ENCODE data around the gene ITPKC. TPM values are rescaled to one million over a fixed set of nuclear protein-coding genes. Genes with fewer than 3 reads are reported as not detected.
A peak's percentile ranks its signal among the peaks of the same experiment; 100 is the strongest.

ITPKC gene
- polyA plus RNA-seq, 3 donors: 2.7 to 5.7 (median 2.9) TPM

- peaks cover 0 to 4% (median 0%) of the 10 kb centered on the region in 7 donors for H3K9me3 Mint-ChIP-seq
- H3K9me3 ChIP-seq (replicated peaks in 1 of 2; ENCODE audit: control insufficient read depth in 1 of 2, insufficient read depth in 1 of 2, low read length in 2 of 2): no peaks in the 10 kb centered on the region
- no peak for TF ChIP-seq CTCF (IDR thresholded peaks at IDR 0.05)
- H3K27ac ChIP-seq (ENCODE audit: low read depth in 1 of 2, low read length in 2 of 2): no peak overlapping the region
- peaks cover 16 to 28% of the 10 kb centered on the region in 2 donors for H3K36me3 Mint-ChIP-seq
- WGBS (ENCODE audit: insufficient coverage): 100% methylated on average over 7 of the region's 14 CpGs
- H3K27ac Mint-ChIP-seq: no peak overlapping the region
- DNase-seq: no peak
- H3K79me2 ChIP-seq (ENCODE audit: insufficient read depth, low read length): no peaks in the 10 kb centered on the region
- no peak overlapping the region for H2AFZ ChIP-seq (ENCODE audit: insufficient read depth, low read depth, low read length, poor library complexity, severe bottlenecking)
- H4K20me1 ChIP-seq (ENCODE audit: insufficient read depth, low read length): no peaks in the 10 kb centered on the region
- H3K4me2 ChIP-seq (replicated peaks; ENCODE audit: extremely low read depth, low read length, poor library complexity, severe bottlenecking): no peak overlapping the region
- H3K27me3 ChIP-seq (ENCODE audit: control insufficient read depth in 2 of 2, insufficient read depth in 2 of 2, low read length in 2 of 2): peaks cover 0 to 3% of the 10 kb centered on the region in 2 donors
- H3K4me1 ChIP-seq (ENCODE audit: control insufficient read depth in 1 of 2, insufficient read depth in 2 of 2, low read length in 2 of 2): peaks cover 19 to 24% of the 10 kb centered on the region in 2 donors
- H3K4me1 Mint-ChIP-seq: peaks cover 5% of the 10 kb centered on the region
- intact Hi-C loops (cut with micrococcal nuclease): no loop called here
- no peak overlapping the region for H3K4me3 Mint-ChIP-seq
- peaks cover 0 to 1% (median 0%) of the 10 kb centered on the region in 3 donors for H3K27me3 Mint-ChIP-seq (ENCODE audit: low read depth in 3 of 3)
- H3K4me3 ChIP-seq (replicated peaks in 1 of 3; ENCODE audit: low read depth in 2 of 3, low read length in 3 of 3): no peak overlapping the region
- H3K9ac ChIP-seq (ENCODE audit: insufficient read depth, low read length, poor library complexity, severe bottlenecking): no peak overlapping the region
- no peaks in the 10 kb centered on the region for H3K36me3 ChIP-seq (replicated peaks in 1 of 2; ENCODE audit: control insufficient read depth in 1 of 2, insufficient read depth in 2 of 2, low read length in 2 of 2)
These were observed 29.9 kb upstream of the ITPKC start for GRCh38 chr19:40686882-40687524.

GRCh38 chr19:40687525-40688016 is 29.3 kb upstream of the ITPKC start:
- Histone ChIP-seq H3K9me3 (replicated peaks in 1 of 2; ENCODE audit: control insufficient read depth in 1 of 2, insufficient read depth in 1 of 2, low read length in 2 of 2) (no peaks in the 10 kb centered on the region), H3K4me1 (ENCODE audit: control insufficient read depth in 1 of 2, insufficient read depth in 2 of 2, low read length in 2 of 2) (peaks cover 19 to 24% of the 10 kb centered on the region in 2 donors), H2AFZ (ENCODE audit: insufficient read depth, low read depth, low read length, poor library complexity, severe bottlenecking) (no peak overlapping the region), H3K27ac (ENCODE audit: low read depth in 1 of 2, low read length in 2 of 2) (no peak overlapping the region), H3K4me3 (replicated peaks in 1 of 3; ENCODE audit: low read depth in 2 of 3, low read length in 3 of 3) (no peak overlapping the region), H3K27me3 (ENCODE audit: control insufficient read depth in 2 of 2, insufficient read depth in 2 of 2, low read length in 2 of 2) (peaks cover 0 to 3% of the 10 kb centered on the region in 2 donors), H4K20me1 (ENCODE audit: insufficient read depth, low read length) (no peaks in the 10 kb centered on the region), H3K9ac (ENCODE audit: insufficient read depth, low read length, poor library complexity, severe bottlenecking) (no peak overlapping the region), H3K36me3 (replicated peaks in 1 of 2; ENCODE audit: control insufficient read depth in 1 of 2, insufficient read depth in 2 of 2, low read length in 2 of 2) (peaks cover 0 to 2% of the 10 kb centered on the region in 2 donors), H3K79me2 (ENCODE audit: insufficient read depth, low read length) (no peaks in the 10 kb centered on the region), H3K4me2 (replicated peaks; ENCODE audit: extremely low read depth, low read length, poor library complexity, severe bottlenecking) (no peak overlapping the region)
- Mint-ChIP-seq H3K9me3 (peaks cover 0 to 4% (median 0%) of the 10 kb centered on the region in 7 donors), H3K4me3 (no peak overlapping the region), H3K4me1 (peaks cover 7% of the 10 kb centered on the region), H3K36me3 (peaks cover 19 to 32% of the 10 kb centered on the region in 2 donors), H3K27me3 (ENCODE audit: low read depth in 3 of 3) (peaks cover 0 to 1% (median 0%) of the 10 kb centered on the region in 3 donors), H3K27ac (no peak overlapping the region)
- intact Hi-C loops (cut with micrococcal nuclease): no loop called here
- TF ChIP-seq CTCF (IDR thresholded peaks at IDR 0.05): no peak
- DNase-seq: peak; percentile 14 to 74 (median 62)
- WGBS (ENCODE audit: insufficient coverage): 84% methylated on average over 12 of the region's 12 CpGs
